GM23248 (cell line): Measurements from ENCODE around the gene CLCNKB. TPM values are rescaled to one million over a fixed set of nuclear protein-coding genes. Genes with fewer than 3 reads are reported as not detected.

Experiments
- DNase-seq: peaks from one replicate; pipeline ENCODE4 v3.0.0-alpha.2; 2015
- H2AFZ ChIP-seq: fragments of 200-600 bp; sonication (generic); 2 replicates; pipeline ENCODE4 v1.6.1; 2016; ENCODE audit warnings: antibody characterized with exemption
- H3F3A ChIP-seq: fragments of 200-600 bp; sonication (generic); 2 replicates; pipeline ENCODE4 v1.6.1; 2016; ENCODE audit warnings: mild to moderate bottlenecking, antibody characterized with exemption, mixed run types; ENCODE audit not compliant: insufficient read depth
- H3K27ac ChIP-seq: fragments of 200-600 bp; sonication (generic); 2 replicates; pipeline ENCODE4 v1.5.1; 2016; ENCODE audit warnings: mild to moderate bottlenecking
- H3K27me3 ChIP-seq: fragments of 200-600 bp; sonication (generic); replicated peaks from 2 replicates; pipeline ENCODE4 v1.6.1; 2016; ENCODE audit warnings: mild to moderate bottlenecking; ENCODE audit not compliant: insufficient read depth
- H3K36me3 ChIP-seq: fragments of 200-600 bp; sonication (generic); 2 replicates; pipeline ENCODE4 v1.6.1; 2016; ENCODE audit warnings: low read depth, mild to moderate bottlenecking
- H3K4me1 ChIP-seq: fragments of 200-600 bp; sonication (generic); 2 replicates; pipeline ENCODE4 v1.6.1; 2016; ENCODE audit warnings: mild to moderate bottlenecking; ENCODE audit not compliant: insufficient read depth
- H3K4me2 ChIP-seq: fragments of 200-600 bp; sonication (generic); one replicate; pipeline ENCODE4 v1.6.1; 2016; ENCODE audit warnings: mild to moderate bottlenecking; ENCODE audit not compliant: unreplicated experiment
- H3K4me3 ChIP-seq: fragments of 200-600 bp; sonication (generic); 2 replicates; pipeline ENCODE4 v1.5.1; 2016; ENCODE audit warnings: mild to moderate bottlenecking
- H3K79me2 ChIP-seq: fragments of 200-600 bp; sonication (generic); 2 replicates; pipeline ENCODE4 v1.6.1; 2016; ENCODE audit warnings: mild to moderate bottlenecking; ENCODE audit not compliant: insufficient read depth
- H3K9ac ChIP-seq: fragments of 200-600 bp; sonication (generic); 2 replicates; pipeline ENCODE4 v1.6.1; 2016; ENCODE audit warnings: mild to moderate bottlenecking
- H3K9me2 ChIP-seq: fragments of 200-600 bp; sonication (generic); 2 replicates; pipeline ENCODE4 v1.6.1; 2016; ENCODE audit warnings: mixed run types, mild to moderate bottlenecking, moderate library complexity; ENCODE audit not compliant: insufficient read depth
- H3K9me3 ChIP-seq: fragments of 200-600 bp; sonication (generic); one replicate; pipeline ENCODE4 v1.6.1; 2017; ENCODE audit warnings: low read depth
- H4K20me1 ChIP-seq: fragments of 200-600 bp; sonication (generic); 2 replicates; pipeline ENCODE4 v1.6.0; 2016; ENCODE audit not compliant: insufficient read depth
- EZH2 ChIP-seq: fragments of 200-600 bp; sonication (generic); IDR thresholded peaks from 2 replicates; pipeline ENCODE4 v1.6.1; 2018; ENCODE audit warnings: antibody characterized with exemption, mild to moderate bottlenecking; ENCODE audit not compliant: insufficient read depth, poor library complexity, severe bottlenecking
- EZH2phosphoT487 ChIP-seq: fragments of 200-600 bp; sonication (generic); IDR thresholded peaks from 2 replicates; pipeline ENCODE4 v1.6.1; 2018; ENCODE audit warnings: antibody characterized with exemption, moderate library complexity, mild to moderate bottlenecking, low read depth; ENCODE audit not compliant: insufficient read depth
- WGBS, 2 experiments: methylation state at CpG; one replicate each; pipeline ENCODE4 v1.1.6; 2015 to 2017; ENCODE audit warnings: low lambda C conversion rate in 2 of 2, low coverage in 1 of 2; ENCODE audit errors: missing lambda C conversion rate in 2 of 2; 5-methylcytosine and 5-hydroxymethylcytosine counted together
- in situ Hi-C: fragments of 300-500 bp; cut with MboI; formaldehyde crosslinking; loops from 2 replicates; pipeline ENCODE4 v1.15.0; 2020
- polyA plus RNA-seq: library from polyadenylated mRNA; unstranded; fragments of >200 nt; fragmentation: Nextera tagmentation; extraction: Ambion mirVana; gene quantifications from 2 replicates; pipeline ENCODE4 v1.2.1, GENCODE V29; 2016
- total RNA-seq: library from RNA; depleted of rRNA; stranded (reverse); fragments of >200 nt; shearing (Covaris generic); gene quantifications from 2 replicates; pipeline ENCODE4 v1.2.3, GENCODE V29; 2014

The CLCNKB gene
- total and polyA plus RNA-seq, 2 experiments from 2014 or later, result not detected

- DNase-seq, result no peak
- H3K79me2 ChIP-seq, result no peaks in the 10 kb centered on the region
- H4K20me1 ChIP-seq, result no peaks in the 10 kb centered on the region
- TF ChIP-seq EZH2phosphoT487, result no peak
- TF ChIP-seq EZH2, result no peak
- no peaks in the 10 kb centered on the region for H3K9me3 ChIP-seq
- no peak overlapping the region for H3K9ac ChIP-seq
- in situ Hi-C loops, result loop anchor here (10.0 to 25.0 kb wide), 2 partner anchors 164 to 282 kb away; partner anchors contain the start of genes FBXO42 and SZRD1
- no peak overlapping the region for H2AFZ ChIP-seq
- no peak overlapping the region for H3K4me2 ChIP-seq
- H3K36me3 ChIP-seq, result no peaks in the 10 kb centered on the region
- H3K9me2 ChIP-seq, result no peaks in the 10 kb centered on the region
- no peak overlapping the region for H3K27ac ChIP-seq
- WGBS, 2 experiments, result 90 to 94% methylated on average over 5 of the region's 5 CpGs
- peaks cover 12% of the 10 kb centered on the region for H3F3A ChIP-seq
- H3K4me1 ChIP-seq, result peaks cover 14% of the 10 kb centered on the region
- H3K27me3 ChIP-seq, result no peaks in the 10 kb centered on the region
- H3K4me3 ChIP-seq, result no peak overlapping the region
Measured at GRCh38 chr1:16080422-16081150, 37.0 kb downstream of the CLCNKB start.

- DNase-seq, result no peak
- H2AFZ ChIP-seq, result no peak overlapping the region
- no peak overlapping the region for H3K4me2 ChIP-seq
- no peak overlapping the region for H3K9ac ChIP-seq
- H3K4me1 ChIP-seq, result peaks cover 4% of the 10 kb centered on the region
- H3K4me3 ChIP-seq, result no peak overlapping the region
- H3K27me3 ChIP-seq, result no peaks in the 10 kb centered on the region
- TF ChIP-seq EZH2, result no peak
- no peak for TF ChIP-seq EZH2phosphoT487
- H4K20me1 ChIP-seq, result no peaks in the 10 kb centered on the region
- 77 to 81% methylated on average over 9 of the region's 9 CpGs for WGBS, 2 experiments
- no peaks in the 10 kb centered on the region for H3K79me2 ChIP-seq
- H3F3A ChIP-seq, result peaks cover 2% of the 10 kb centered on the region; the same call in 1 of the 2 replicates
- in situ Hi-C loops, result loop anchor here (10.0 to 25.0 kb wide), 2 partner anchors 163 to 281 kb away; partner anchors contain the start of genes FBXO42 and SZRD1
- no peaks in the 10 kb centered on the region for H3K9me3 ChIP-seq
- H3K36me3 ChIP-seq, result no peaks in the 10 kb centered on the region
- no peaks in the 10 kb centered on the region for H3K9me2 ChIP-seq
- H3K27ac ChIP-seq, result no peak overlapping the region
Measured at GRCh38 chr1:16081636-16082035, 38.1 kb downstream of the CLCNKB start.

DNA sequence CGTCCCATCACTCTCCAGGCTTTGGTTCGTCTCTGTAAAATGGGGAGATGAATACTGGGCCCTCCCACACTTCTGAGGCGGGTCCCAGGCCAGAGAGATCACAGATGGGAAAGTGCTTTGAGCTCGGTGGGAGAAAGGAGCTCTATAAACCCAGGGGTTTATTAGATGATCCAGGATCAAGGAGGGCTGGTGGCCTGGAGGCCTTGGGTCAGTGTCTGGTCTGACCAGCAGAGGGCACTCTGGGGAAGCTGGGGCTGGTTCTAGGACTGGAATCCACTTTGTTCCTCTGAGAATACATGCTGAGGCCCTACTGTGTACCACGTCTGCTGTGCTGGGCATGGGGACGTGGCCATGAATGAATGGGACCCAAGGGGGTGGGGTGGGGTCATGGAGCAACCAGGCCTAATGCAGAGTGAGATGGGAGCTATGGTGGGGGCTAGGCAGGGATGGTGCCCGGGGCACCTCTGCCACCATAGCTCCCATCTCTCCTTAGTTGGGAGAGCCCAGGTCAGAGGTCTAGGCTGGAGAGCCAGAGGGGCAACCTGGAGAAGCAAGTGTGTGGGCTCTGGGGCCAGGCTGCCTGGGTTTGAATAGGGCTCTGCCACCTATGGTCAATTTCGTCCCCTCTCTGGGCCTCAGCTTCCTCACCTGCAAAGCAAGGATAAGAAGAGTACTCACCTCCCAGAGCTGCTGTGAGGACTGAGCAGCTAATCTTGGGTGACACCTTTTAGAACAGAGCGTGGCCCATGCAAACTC, 38.9 kb downstream of the CLCNKB start:
- Histone ChIP-seq H3K36me3 (no peaks in the 10 kb centered on the region), H3K4me2 (no peak overlapping the region), H3K27me3 (no peaks in the 10 kb centered on the region), H3K9me2 (no peaks in the 10 kb centered on the region), H3K9me3 (no peaks in the 10 kb centered on the region), H2AFZ (no peak overlapping the region), H3F3A (no peaks in the 10 kb centered on the region), H3K4me3 (no peak overlapping the region), H3K27ac (no peak overlapping the region), H3K4me1 (no peaks in the 10 kb centered on the region), H3K79me2 (no peaks in the 10 kb centered on the region), H3K9ac (no peak overlapping the region), H4K20me1 (no peaks in the 10 kb centered on the region)
- in situ Hi-C loops, result loop anchor here (10.0 to 25.0 kb wide), 2 partner anchors 162 to 280 kb away; partner anchors contain the start of genes FBXO42 and SZRD1
- no peak for TF ChIP-seq EZH2
- no peak for TF ChIP-seq EZH2phosphoT487
- peak; percentile 73 for DNase-seq
- 51 to 54% methylated on average over 8 to 9 of the region's 9 CpGs for WGBS, 2 experiments

- in situ Hi-C loops, result loop anchor here (10.0 to 25.0 kb wide), 2 partner anchors 161 to 279 kb away; partner anchors contain the start of genes FBXO42 and SZRD1
- H3K4me2 ChIP-seq, result no peak overlapping the region
- peaks cover 3% of the 10 kb centered on the region for H3K4me1 ChIP-seq
- no peak overlapping the region for H3K27ac ChIP-seq
- no peak overlapping the region for H3K4me3 ChIP-seq
- no peaks in the 10 kb centered on the region for H3K9me3 ChIP-seq
- H3K9me2 ChIP-seq, result no peaks in the 10 kb centered on the region
- no peak for DNase-seq
- TF ChIP-seq EZH2 (no peak), EZH2phosphoT487 (no peak)
- H3K79me2 ChIP-seq, result no peaks in the 10 kb centered on the region
- H3F3A ChIP-seq, result no peaks in the 10 kb centered on the region
- H4K20me1 ChIP-seq, result no peaks in the 10 kb centered on the region
- no peak overlapping the region for H3K9ac ChIP-seq
- H2AFZ ChIP-seq, result no peak overlapping the region
- H3K36me3 ChIP-seq, result no peaks in the 10 kb centered on the region
- H3K27me3 ChIP-seq, result no peaks in the 10 kb centered on the region
- 77 to 100% methylated on average over 2 to 5 of the region's 5 CpGs for whole genome bisulfite sequencing, 2 experiments
Measured at GRCh38 chr1:16083486-16083885, 39.9 kb downstream of the CLCNKB start.
